Measurements from ENCODE around the gene DPM2.

GRCh38 chr9:127944586-127945218 is 7.0 kb upstream of the DPM2 start:
- TF ChIP-seq CTCF (IDR thresholded peaks at IDR 0.05; ENCODE audit: poor library complexity) (no peak), EZH2 (IDR thresholded peaks at IDR 0.05; ENCODE audit: borderline replicate concordance) (no peak)
